Endothelial cell of umbilical vein (primary cell): ENCODE measurements around the gene DAPK2. TPM values are rescaled to one million over a fixed set of nuclear protein-coding genes. Genes with fewer than 3 reads are reported as not detected.

ENCODE experiments used
- BruUV-seq: library from RNA; stranded (reverse); fragments of 400-500 nt; replicated peaks from 2 replicates; lab custom pipeline; 2021; lab: Mats Ljungman, UMichigan
- CTCF ChIA-PET: fragments of 300-600, 350-600 bp; sonication (Branson Sonifier 250); formaldehyde crosslinking; loops from one replicate; lab custom pipeline; 2021; ENCODE audit warnings: antibody characterized with exemption, inconsistent platforms; lab: Charles Lee
- POLR2A ChIA-PET: fragments of 300-600, 350-600 bp; sonication (Branson Sonifier 250); formaldehyde crosslinking; loops from one replicate; lab custom pipeline; 2021; ENCODE audit warnings: antibody characterized with exemption, inconsistent platforms; lab: Charles Lee
- DNase-seq: peaks from one replicate; pipeline ENCODE4 v3.0.0-alpha.2; 2011; ENCODE audit warnings: low read depth, low spot score
- FAIRE-seq: peaks from 2 replicates; lab custom pipeline; 2011; peaks lifted over from hg19 to GRCh38; lab: Jason Lieb, UNC
- H2AFZ ChIP-seq: 2 replicates; pipeline ENCODE4 v1.6.0; 2012; ENCODE audit warnings: low read depth, low read length, control low read depth, inconsistent platforms
- H3K27ac ChIP-seq: 2 replicates; pipeline ENCODE4 v1.5.1; 2011; ENCODE audit warnings: low read depth, mild to moderate bottlenecking, control low read depth, low read length, moderate library complexity; ENCODE audit not compliant: insufficient read depth
- H3K27me3 ChIP-seq, 2 experiments: 2 replicates each; pipeline versions ENCODE4 v1.6.0 to v1.6.1; 2011; ENCODE audit warnings: low read length in 2 of 2, mixed read lengths in 1 of 2; ENCODE audit not compliant: control insufficient read depth in 2 of 2, insufficient read depth in 2 of 2
- H3K36me3 ChIP-seq, 2 experiments: 2 replicates in 1 of 2; 3 replicates in 1 of 2; pipeline ENCODE4 v1.5.1; 2011; ENCODE audit warnings: low read length in 2 of 2, mild to moderate bottlenecking in 1 of 2, moderate library complexity in 1 of 2; ENCODE audit not compliant: control insufficient read depth in 2 of 2, insufficient read depth in 2 of 2; ENCODE audit errors: extremely low read depth in 1 of 2
- H3K4me1 ChIP-seq: 3 replicates; pipeline ENCODE4 v1.5.1; 2011; ENCODE audit warnings: mild to moderate bottlenecking, low read length; ENCODE audit not compliant: control insufficient read depth, insufficient read depth; ENCODE audit errors: extremely low read depth
- H3K4me2 ChIP-seq: 2 replicates; pipeline ENCODE4 v1.6.1; 2011; ENCODE audit warnings: low read length, control low read depth, mixed read lengths; ENCODE audit not compliant: insufficient read depth
- H3K4me3 ChIP-seq, 3 experiments: fragments of 200-600 bp in 1 of 3; sonication (generic), shearing (Covaris generic) in 1 of 3; replicated peaks in 1 of 3; 2 replicates each; pipeline ENCODE4 v1.5.1; 2011 to 2016; ENCODE audit warnings: control low read depth in 3 of 3, low read length in 3 of 3, mild to moderate bottlenecking in 2 of 3, inconsistent platforms in 1 of 3, low read depth in 1 of 3, moderate library complexity in 1 of 3; ENCODE audit not compliant: insufficient read depth in 1 of 3
- H3K79me2 ChIP-seq: 2 replicates; pipeline ENCODE4 v1.6.0; 2012; ENCODE audit warnings: low read length, inconsistent platforms; ENCODE audit not compliant: control insufficient read depth, insufficient read depth
- H3K9ac ChIP-seq: replicated peaks from 2 replicates; pipeline ENCODE3; 2011; ENCODE audit warnings: low read length, control low read depth; ENCODE audit not compliant: insufficient read depth; ENCODE audit errors: extremely low read depth
- H3K9me1 ChIP-seq: replicated peaks from 3 replicates; pipeline ENCODE4 v1.6.0; 2011; ENCODE audit warnings: mild to moderate bottlenecking, low read length; ENCODE audit not compliant: control insufficient read depth, insufficient read depth; ENCODE audit errors: extremely low read depth
- H3K9me3 ChIP-seq: replicated peaks from 2 replicates; pipeline ENCODE4 v1.5.1; 2012; ENCODE audit warnings: low read length, inconsistent platforms; ENCODE audit not compliant: control insufficient read depth, insufficient read depth
- H4K20me1 ChIP-seq: replicated peaks from 2 replicates; pipeline ENCODE3; 2011; ENCODE audit warnings: mild to moderate bottlenecking, low read length; ENCODE audit not compliant: control insufficient read depth, insufficient read depth; ENCODE audit errors: extremely low read depth
- CTCF ChIP-seq, 2 donors: IDR thresholded peaks; 1 replicate in 1 of 2; 2 replicates in 1 of 2; pipeline ENCODE4 v1.5.1; 2011; ENCODE audit warnings: low read length in 2 of 2, mild to moderate bottlenecking in 2 of 2, moderate library complexity in 2 of 2, control low read depth in 1 of 2, inconsistent platforms in 1 of 2, low read depth in 1 of 2; ENCODE audit not compliant: insufficient read depth in 1 of 2; ENCODE audit errors: extremely low read depth in 1 of 2
- EZH2 ChIP-seq: IDR thresholded peaks from 2 replicates; pipeline ENCODE4 v1.6.1; 2012; ENCODE audit warnings: borderline replicate concordance, low read depth, mild to moderate bottlenecking, moderate library complexity, low read length, inconsistent platforms; ENCODE audit not compliant: severe bottlenecking
- FOS ChIP-seq: IDR thresholded peaks from 2 replicates; pipeline ENCODE4 v1.6.1; 2011; ENCODE audit warnings: mild to moderate bottlenecking, low read length, moderate library complexity, borderline replicate concordance; ENCODE audit not compliant: insufficient read depth
- GATA2 ChIP-seq: IDR thresholded peaks from 2 replicates; pipeline ENCODE4 v1.7.0; 2011; ENCODE audit warnings: low read depth, mild to moderate bottlenecking, moderate library complexity, mixed read lengths, low read length; ENCODE audit not compliant: insufficient read length, insufficient read depth
- JUN ChIP-seq: IDR thresholded peaks from 2 replicates; pipeline ENCODE4 v1.6.1; 2011; ENCODE audit warnings: borderline replicate concordance, low read depth; ENCODE audit not compliant: insufficient read length, insufficient read depth
- MAX ChIP-seq: IDR thresholded peaks from 2 replicates; pipeline ENCODE4 v1.6.1; 2011; ENCODE audit not compliant: insufficient read depth, insufficient read length
- MYC ChIP-seq: IDR thresholded peaks from one replicate; pipeline ENCODE4 v1.6.1; 2011; ENCODE audit warnings: mild to moderate bottlenecking, low read depth, low read length
- POLR2A ChIP-seq: IDR thresholded peaks from 2 replicates; pipeline ENCODE4 v1.6.1; 2012; ENCODE audit warnings: low read depth, mild to moderate bottlenecking, control low read depth, low read length
- POLR2AphosphoS5 ChIP-seq: IDR thresholded peaks from 2 replicates; pipeline ENCODE4 v1.6.1; 2012; ENCODE audit warnings: low read depth, mild to moderate bottlenecking, control low read depth, low read length, moderate library complexity; ENCODE audit not compliant: insufficient read depth
- dilution Hi-C: fragments of 300-500 bp; cut with MboI; formaldehyde crosslinking; loops from one replicate; pipeline ENCODE4 v1.15.0; 2019; ENCODE audit warnings: low sequenced_read_pairs; ENCODE audit not compliant: extremely low pct_ligation_motif_present
- intact Hi-C: fragments of 100-400 bp; cut with micrococcal nuclease; formaldehyde crosslinking; loops from one replicate; pipeline ENCODE4 v1.10.0; 2022
- polyA plus RNA-seq, 4 experiments: library from polyadenylated mRNA; depleted of rRNA in 3 of 4; stranded (reverse) in 3 of 4; unstranded in 1 of 4; fragments of >200 nt; gene quantifications; 2 replicates each; pipeline versions ENCODE4 v1.2.1 to v1.2.3, GENCODE V29; 2011 to 2012; ENCODE audit warnings: missing spikeins in 1 of 4
- total RNA-seq: library from RNA; stranded (reverse); gene quantifications from 2 replicates; pipeline ENCODE4 v1.2.3, GENCODE V29; 2021

DAPK2 gene
- total and polyA plus RNA-seq, 2 donors (not counting 3 experiments of a cell fraction or from before 2014, with no cell fraction given), result 2.8 to 6.7 TPM

- H3K9me3 ChIP-seq, result no peaks in the 10 kb centered on the region
- no peak for FAIRE-seq
- H3K4me1 ChIP-seq, result peaks cover 11% of the 10 kb centered on the region
- TF ChIP-seq EZH2, result no peak
- no peak for TF ChIP-seq JUN
- no peak for TF ChIP-seq GATA2
- no peak for TF ChIP-seq FOS
- TF ChIP-seq POLR2A, result no peak
- TF ChIP-seq MYC, result no peak
- TF ChIP-seq MAX, result no peak
- no peak for TF ChIP-seq POLR2AphosphoS5
- no peak for TF ChIP-seq CTCF (IDR thresholded peaks at IDR 0.05; ENCODE audit: extremely low read depth in 1 of 2, insufficient read depth in 1 of 2, low read depth in 1 of 2, low read length in 2 of 2)
- H3K4me3 ChIP-seq, result no peak overlapping the region
- dilution Hi-C loops, result no loop called here
- ChIA-PET CTCF (interaction anchor here (2.2 kb wide), 1 partner anchor 196 kb away, joined by 5 read pairs; no protein-coding TSS in a partner anchor), POLR2A (no interaction called here)
- H3K9me1 ChIP-seq, result no peaks in the 10 kb centered on the region
- no peak overlapping the region for H3K4me2 ChIP-seq
- H3K27ac ChIP-seq, result no peak overlapping the region
- H4K20me1 ChIP-seq, result no peaks in the 10 kb centered on the region
- no peaks in the 10 kb centered on the region for H3K79me2 ChIP-seq
- intact Hi-C loops, result no loop called here
- H3K9ac ChIP-seq, result no peak overlapping the region
- no TSS peak for BruUV-seq
- H2AFZ ChIP-seq, result no peak overlapping the region
- DNase-seq, result no peak
- no peaks in the 10 kb centered on the region for H3K36me3 ChIP-seq
- H3K27me3 ChIP-seq, result no peaks in the 10 kb centered on the region
These were observed 97.8 kb downstream of the DAPK2 start for GRCh38 chr15:63948436-63948835.
